HG03159 (cell line): ENCODE results near the gene OR6C74.

ENCODE experiments used
- ATAC-seq: cut with Tn5 transposase; IDR thresholded peaks from one replicate; pipeline ENCODE4 v1.9.1; 2021; ENCODE audit warnings: mild to moderate bottlenecking, moderate library complexity; ENCODE audit not compliant: unreplicated experiment

The OR6C74 gene

GRCh38 chr12:55244309-55244708, at the start of gene OR6C74:
Gene OR6C74, plus strand, starts transcription at chr12:55244609. Its CDS starts 2,679 bp downstream, at chr12:55247288.
- no peak for ATAC-seq

GRCh38 chr12:55220725-55221124, 23.7 kb upstream of the OR6C74 start, which contains the start of gene OR10A7:
Gene OR10A7, plus strand, starts transcription at chr12:55221025. Its CDS starts 0 bp downstream, at chr12:55221025.
- no peak for ATAC-seq

DNA sequence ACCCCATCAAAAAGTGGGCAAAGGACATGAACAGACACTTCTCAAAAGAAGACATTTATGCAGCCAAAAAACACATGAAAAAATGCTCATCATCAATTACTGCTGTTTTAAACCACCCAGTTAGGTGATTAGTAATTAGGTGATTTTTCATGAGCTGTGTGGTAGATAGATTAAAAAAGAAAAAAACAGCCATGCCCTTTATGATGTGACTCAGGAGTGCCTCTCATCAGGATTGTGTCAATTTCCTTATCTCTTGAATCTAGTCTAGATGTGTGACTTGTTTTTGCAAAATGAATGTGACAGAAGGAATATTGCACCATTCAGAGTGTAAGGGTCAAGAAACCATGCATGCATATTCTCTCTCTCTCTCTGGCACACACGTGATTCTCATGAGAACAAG, 17.9 kb upstream of the OR6C74 start:
- no peak for ATAC-seq

- no peak for ATAC-seq
Observed at GRCh38 chr12:55227643-55228042, 16.8 kb upstream of the OR6C74 start.

DNA sequence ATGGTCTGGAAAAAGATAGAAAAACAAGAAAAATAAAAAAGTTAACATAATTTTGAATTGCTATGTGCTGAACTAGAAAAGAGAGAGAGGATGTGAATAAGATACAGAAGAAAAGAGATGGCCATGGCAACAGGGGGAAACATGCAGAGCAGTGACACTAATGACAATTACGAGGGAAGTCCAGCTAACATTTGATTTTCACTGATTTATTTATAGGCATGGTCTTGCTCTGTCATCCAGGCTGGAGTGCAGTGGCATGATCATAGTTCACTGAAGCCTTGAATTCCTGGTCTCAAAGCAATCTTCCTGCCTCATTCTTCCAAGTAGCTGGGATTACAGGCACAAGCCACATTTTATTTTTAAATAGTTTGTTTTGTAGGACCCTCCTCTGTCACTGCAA, 1.8 kb downstream of the OR6C74 start:
- no peak for ATAC-seq

GRCh38 chr12:55250944-55251343, 6.5 kb downstream of the OR6C74 start:
- no peak for ATAC-seq

- ATAC-seq = no peak
Observed at GRCh38 chr12:55253281-55253680, 8.9 kb downstream of the OR6C74 start.

GRCh38 chr12:55256831-55257230, 12.4 kb downstream of the OR6C74 start:
- ATAC-seq = no peak

- ATAC-seq = no peak
Observed at GRCh38 chr12:55258303-55258702, 13.9 kb downstream of the OR6C74 start.

- no peak for ATAC-seq
Observed at GRCh38 chr12:55280991-55281390, 36.6 kb downstream of the OR6C74 start.

DNA sequence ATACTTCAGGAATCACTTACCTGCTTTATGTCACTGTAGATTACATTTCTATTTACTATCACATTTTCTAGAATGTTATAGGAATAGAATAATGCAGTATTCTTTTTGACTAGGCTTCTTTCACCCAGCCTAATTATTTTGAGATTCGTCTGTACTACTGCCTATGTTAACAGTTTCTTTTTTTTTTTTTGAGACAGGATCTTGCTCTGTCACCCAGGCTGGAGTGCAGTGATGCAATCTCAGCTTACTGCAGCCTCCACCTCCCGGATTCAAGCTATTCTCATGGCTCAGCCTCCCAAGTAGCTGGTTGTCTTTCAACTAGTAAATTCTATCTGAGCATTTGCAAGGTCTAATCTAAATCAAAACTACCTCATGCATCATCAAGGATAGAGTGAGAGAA, 45.6 kb downstream of the OR6C74 start:
- ATAC-seq = no peak
